D721Med (cell line): ENCODE results near the gene BRI3.

ENCODE experiments used
- DNase-seq: peaks from one replicate; pipeline ENCODE4 v3.0.0; 2011; ENCODE audit warnings: low spot score; ENCODE audit not compliant: insufficient read length
- FAIRE-seq: peaks from 2 replicates; lab custom pipeline; 2011; peaks lifted over from hg19 to GRCh38; lab: Jason Lieb, UNC
- TF ChIP-seq, protein P1 (sequence below): IDR thresholded peaks from 2 replicates; pipeline ENCODE4 v1.5.1; 2012; ENCODE audit warnings: mild to moderate bottlenecking, control low read depth; ENCODE audit not compliant: insufficient read depth; ENCODE audit errors: missing control alignments

The BRI3 gene

DNA sequence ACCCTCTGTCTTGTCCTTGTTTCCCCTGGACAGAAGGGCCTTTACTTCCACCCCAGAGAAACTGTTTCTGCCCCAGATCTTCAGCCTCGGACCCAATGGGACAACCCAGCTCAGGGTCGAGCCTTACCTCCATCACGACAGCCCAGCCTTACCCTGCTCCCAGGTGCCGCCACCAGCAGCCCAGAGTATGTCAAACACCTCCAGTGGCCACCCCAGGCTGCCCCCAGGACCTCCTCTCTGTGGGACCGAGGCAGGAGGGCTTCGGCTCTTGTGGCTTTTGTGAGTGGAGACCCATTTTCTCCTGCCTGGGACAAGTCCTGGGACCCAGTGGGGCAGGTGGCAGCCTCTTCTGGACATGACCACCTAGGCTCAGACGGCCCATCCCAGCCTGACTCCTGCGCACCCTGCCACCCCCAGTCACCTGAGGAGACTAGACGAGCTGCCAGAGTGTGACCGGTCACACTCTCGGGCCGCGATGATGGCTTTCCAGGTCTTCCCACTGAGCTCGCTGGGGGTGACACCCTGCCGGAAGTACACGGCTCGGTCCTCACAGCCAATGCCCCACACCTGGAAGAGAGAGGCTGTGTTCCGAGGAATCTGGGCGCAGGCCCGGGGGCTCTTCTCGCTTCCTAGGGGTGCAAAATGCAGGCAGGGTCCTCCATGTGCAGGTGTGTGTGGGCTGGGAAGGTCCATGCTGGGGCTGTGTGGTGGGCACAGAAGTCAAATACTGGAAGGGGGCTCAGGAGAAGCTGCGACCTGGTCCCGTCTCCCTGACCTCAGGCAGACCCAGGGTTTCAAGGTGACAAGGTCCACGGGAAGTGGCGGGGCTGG is 44.9 kb upstream of the BRI3 start:
- DNase-seq (no peak), FAIRE-seq (no peak)
- TF ChIP-seq, protein P1, sequence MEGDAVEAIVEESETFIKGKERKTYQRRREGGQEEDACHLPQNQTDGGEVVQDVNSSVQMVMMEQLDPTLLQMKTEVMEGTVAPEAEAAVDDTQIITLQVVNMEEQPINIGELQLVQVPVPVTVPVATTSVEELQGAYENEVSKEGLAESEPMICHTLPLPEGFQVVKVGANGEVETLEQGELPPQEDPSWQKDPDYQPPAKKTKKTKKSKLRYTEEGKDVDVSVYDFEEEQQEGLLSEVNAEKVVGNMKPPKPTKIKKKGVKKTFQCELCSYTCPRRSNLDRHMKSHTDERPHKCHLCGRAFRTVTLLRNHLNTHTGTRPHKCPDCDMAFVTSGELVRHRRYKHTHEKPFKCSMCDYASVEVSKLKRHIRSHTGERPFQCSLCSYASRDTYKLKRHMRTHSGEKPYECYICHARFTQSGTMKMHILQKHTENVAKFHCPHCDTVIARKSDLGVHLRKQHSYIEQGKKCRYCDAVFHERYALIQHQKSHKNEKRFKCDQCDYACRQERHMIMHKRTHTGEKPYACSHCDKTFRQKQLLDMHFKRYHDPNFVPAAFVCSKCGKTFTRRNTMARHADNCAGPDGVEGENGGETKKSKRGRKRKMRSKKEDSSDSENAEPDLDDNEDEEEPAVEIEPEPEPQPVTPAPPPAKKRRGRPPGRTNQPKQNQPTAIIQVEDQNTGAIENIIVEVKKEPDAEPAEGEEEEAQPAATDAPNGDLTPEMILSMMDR = no peak

DNA sequence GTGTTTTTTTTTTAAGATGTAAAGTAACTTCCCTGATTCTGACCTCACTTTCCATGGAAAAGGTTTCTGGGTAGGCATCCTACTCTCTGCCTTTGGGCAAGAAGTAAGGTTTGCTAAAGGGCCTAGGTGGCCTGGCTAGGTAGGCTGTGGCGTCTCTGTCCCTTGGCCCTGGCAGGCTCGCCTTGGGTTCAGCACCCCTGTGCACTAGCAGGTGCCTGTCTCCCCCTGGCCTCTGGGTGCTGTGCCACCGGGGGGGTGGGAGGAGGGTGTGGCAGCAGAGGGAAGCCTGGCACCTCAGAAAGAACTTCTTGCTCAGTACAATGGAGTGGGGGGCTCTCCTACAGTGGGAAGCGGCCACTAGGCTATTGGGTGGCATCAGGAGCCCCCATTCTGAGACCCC is 43.4 kb upstream of the BRI3 start:
- TF ChIP-seq, protein P1 = no peak
- DNase-seq = no peak
- FAIRE-seq = no peak

GRCh38 chr7:98238976-98239375 is 42.5 kb upstream of the BRI3 start:
- FAIRE-seq (no peak), DNase-seq (no peak)

DNA sequence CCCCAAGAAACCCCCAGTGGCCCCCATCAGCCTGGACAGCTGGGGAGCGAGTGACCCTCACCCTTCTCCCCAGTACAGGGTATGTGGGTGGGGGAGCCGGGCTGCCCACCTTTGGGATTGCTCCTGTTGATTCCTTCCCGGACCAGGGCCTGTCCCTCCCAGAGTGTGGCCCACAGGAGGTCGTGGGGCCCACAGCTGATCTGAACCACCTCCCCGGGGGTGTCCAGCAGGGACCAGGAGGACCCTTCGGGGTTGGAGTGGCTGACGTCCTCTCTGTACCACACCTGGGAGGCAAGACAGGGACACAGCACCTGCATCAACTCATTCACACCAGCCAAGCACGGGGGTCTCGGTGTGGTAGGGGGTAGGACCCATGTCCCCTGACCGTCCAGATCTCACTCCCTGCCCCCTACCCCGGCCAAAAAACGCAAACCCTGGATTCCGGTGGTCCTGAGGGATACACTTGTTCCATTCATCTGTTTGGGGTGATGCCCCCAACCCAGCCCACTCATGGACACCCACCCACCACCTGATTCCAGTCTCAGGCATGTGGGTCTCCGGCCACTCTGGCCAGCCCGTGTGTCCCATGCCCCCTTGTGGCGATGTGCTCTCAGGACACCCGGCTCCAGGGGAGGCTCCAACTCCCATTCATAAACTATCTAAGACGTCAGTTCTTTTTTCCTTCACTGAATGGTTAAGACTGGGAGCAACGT is 40.4 kb upstream of the BRI3 start:
- TF ChIP-seq, protein P1 = peak; percentile 40
- FAIRE-seq = no peak
- DNase-seq = peak; percentile 82

More at GRCh38 chr7:98238976-98239375, 42.5 kb upstream of the BRI3 start:
- TF ChIP-seq, protein P1 = no peak

DNA sequence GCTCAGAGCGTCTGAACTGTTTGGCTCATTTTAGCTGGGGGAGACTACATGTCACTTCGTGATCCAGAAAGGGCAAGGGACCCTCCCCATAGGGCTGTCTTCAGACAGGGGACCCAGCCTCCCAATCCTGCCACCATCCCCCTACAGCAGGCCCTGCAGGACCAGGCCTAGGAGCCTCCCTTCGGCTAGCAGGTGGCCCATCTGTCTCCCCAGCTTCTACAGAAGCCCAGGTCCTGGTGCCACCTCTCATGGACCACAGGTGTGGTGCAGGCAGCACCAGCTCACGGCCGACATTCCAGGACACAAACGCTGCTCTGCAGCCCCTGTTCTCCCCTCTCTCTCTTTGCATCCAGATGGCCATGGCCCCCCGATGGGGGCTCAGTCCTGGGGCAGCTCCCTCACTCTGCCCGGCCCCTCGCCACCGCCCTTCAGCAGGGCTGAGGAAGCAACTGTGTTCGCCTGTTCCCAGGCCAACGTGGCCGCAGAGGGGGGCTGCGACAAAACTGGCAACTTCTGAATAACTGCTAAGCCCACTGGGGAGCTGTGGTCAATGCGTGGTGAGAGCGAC is 39.7 kb upstream of the BRI3 start:
- TF ChIP-seq, protein P1 = no peak
- FAIRE-seq (no peak), DNase-seq (no peak)

DNA sequence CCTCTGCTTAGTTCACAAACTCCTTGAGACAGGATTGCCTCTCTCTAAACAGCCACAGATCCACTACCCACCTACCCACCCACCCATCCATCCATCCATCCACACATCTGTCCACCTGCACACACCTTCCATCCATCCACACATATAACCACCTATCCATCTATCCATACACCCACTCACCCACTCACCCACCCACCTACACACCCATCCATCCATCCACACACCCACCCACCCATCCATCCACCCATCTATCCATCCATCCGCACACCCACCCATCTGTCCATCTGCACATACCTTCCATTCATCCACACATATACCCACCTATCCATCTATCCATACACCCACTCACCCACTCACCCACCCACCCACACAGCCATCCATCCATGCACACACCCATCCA is 39.1 kb upstream of the BRI3 start:
- no peak for FAIRE-seq
- no peak for DNase-seq
- TF ChIP-seq, protein P1 = no peak
